GM21360 (cell line): ENCODE data around the gene PRSS1.

ENCODE experiments used
- ATAC-seq: cut with Tn5 transposase; IDR thresholded peaks from one replicate; pipeline ENCODE4 v1.9.1; 2021; ENCODE audit warnings: mild to moderate bottlenecking, moderate library complexity; ENCODE audit not compliant: unreplicated experiment

PRSS1 gene

DNA sequence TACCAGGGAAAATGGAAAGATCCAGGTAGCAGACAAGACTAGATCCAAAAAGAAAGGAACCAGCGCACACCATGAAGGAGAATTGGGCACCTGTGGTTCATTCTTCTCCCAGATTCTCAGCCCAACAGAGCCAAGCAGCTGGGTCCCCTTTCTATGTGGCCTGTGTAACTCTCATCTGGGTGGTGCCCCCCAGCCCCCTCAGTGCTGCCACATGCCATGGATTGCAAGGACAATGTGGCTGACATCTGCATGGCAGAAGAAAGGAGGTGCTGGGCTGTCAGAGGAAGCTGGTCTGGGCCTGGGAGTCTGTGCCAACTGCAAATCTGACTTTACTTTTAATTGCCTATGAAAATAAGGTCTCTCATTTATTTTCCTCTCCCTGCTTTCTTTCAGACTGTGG is 42.9 kb downstream of the PRSS1 start:
- ATAC-seq: no peak

DNA sequence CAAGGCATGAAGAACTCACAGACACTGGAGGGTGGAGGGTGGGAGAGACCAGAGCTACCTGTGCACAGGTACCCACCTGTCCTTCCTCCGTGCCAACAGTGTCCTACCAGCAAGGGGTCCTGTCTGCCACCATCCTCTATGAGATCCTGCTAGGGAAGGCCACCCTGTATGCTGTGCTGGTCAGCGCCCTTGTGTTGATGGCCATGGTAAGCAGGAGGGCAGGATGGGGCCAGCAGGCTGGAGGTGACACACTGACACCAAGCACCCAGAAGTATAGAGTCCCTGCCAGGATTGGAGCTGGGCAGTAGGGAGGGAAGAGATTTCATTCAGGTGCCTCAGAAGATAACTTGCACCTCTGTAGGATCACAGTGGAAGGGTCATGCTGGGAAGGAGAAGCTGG is 43.3 kb downstream of the PRSS1 start:
- no peak for ATAC-seq

DNA sequence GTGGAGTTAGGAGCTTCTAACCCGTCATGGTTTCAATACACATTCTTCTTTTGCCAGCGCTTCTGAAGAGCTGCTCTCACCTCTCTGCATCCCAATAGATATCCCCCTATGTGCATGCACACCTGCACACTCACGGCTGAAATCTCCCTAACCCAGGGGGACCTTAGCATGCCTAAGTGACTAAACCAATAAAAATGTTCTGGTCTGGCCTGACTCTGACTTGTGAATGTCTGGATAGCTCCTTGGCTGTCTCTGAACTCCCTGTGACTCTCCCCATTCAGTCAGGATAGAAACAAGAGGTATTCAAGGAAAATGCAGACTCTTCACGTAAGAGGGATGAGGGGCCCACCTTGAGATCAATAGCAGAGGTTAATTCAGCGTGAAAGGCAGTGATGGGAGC is 43.9 kb downstream of the PRSS1 start:
- ATAC-seq: no peak

DNA sequence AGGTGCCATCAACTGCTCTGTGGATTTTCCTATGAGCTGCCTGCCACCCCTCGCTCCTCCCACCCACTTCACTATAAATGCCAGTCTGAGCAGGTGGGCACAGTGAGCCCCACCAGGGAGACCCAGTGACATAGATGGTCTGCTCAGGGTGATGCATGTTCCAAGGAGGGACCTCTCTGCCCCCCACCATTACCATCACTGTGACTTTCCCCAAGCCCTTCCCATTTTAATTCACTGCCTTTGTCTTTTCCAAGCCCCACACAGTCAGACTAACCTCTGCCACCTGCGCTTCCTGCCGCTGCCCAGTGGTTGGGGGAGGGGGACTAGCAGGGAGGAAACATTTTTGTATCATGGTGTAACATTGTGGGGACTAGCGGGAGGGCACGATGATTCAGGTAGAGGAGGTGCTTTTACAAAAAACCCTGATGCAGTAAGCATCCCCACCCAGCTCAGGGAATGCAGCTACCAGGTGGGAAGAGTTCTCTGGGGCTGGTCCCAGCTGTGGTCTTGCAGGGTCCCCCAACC is 46.1 kb downstream of the PRSS1 start:
- ATAC-seq: no peak

DNA sequence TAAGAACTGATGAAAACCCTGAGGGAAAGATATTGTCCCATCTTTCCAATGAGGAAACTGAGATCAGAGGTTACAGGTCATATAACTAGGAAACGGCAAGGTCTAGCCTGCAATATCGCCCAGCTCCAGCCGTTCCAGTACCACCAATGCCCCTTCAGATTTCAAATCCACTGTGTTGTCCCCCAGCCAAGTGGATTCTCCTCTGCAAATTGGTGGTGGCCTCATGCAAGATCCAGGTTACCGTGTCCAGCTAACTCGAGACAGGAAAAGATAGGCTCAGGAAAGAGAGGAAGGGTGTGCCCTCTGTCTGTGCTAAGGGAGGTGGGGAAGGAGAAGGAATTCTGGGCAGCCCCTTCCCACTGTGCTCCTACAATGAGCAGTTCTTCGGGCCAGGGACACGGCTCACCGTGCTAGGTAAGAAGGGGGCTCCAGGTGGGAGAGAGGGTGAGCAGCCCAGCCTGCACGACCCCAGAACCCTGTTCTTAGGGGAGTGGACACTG is 46.8 kb downstream of the PRSS1 start:
- ATAC-seq: no peak

DNA sequence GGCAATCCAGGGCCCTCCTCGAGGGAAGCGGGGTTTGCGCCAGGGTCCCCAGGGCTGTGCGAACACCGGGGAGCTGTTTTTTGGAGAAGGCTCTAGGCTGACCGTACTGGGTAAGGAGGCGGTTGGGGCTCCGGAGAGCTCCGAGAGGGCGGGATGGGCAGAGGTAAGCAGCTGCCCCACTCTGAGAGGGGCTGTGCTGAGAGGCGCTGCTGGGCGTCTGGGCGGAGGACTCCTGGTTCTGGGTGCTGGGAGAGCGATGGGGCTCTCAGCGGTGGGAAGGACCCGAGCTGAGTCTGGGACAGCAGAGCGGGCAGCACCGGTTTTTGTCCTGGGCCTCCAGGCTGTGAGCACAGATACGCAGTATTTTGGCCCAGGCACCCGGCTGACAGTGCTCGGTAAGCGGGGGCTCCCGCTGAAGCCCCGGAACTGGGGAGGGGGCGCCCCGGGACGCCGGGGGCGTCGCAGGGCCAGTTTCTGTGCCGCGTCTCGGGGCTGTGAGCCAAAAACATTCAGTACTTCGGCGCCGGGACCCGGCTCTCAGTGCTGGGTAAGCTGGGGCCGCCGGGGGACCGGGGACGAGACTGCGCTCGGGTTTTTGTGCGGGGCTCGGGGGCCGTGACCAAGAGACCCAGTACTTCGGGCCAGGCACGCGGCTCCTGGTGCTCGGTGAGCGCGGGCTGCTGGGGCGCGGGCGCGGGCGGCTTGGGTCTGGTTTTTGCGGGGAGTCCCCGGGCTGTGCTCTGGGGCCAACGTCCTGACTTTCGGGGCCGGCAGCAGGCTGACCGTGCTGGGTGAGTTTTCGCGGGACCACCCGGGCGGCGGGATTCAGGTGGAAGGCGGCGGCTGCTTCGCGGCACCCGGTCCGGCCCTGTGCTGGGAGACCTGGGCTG is 47.5 kb downstream of the PRSS1 start:
- peak; percentile 38 for ATAC-seq

DNA sequence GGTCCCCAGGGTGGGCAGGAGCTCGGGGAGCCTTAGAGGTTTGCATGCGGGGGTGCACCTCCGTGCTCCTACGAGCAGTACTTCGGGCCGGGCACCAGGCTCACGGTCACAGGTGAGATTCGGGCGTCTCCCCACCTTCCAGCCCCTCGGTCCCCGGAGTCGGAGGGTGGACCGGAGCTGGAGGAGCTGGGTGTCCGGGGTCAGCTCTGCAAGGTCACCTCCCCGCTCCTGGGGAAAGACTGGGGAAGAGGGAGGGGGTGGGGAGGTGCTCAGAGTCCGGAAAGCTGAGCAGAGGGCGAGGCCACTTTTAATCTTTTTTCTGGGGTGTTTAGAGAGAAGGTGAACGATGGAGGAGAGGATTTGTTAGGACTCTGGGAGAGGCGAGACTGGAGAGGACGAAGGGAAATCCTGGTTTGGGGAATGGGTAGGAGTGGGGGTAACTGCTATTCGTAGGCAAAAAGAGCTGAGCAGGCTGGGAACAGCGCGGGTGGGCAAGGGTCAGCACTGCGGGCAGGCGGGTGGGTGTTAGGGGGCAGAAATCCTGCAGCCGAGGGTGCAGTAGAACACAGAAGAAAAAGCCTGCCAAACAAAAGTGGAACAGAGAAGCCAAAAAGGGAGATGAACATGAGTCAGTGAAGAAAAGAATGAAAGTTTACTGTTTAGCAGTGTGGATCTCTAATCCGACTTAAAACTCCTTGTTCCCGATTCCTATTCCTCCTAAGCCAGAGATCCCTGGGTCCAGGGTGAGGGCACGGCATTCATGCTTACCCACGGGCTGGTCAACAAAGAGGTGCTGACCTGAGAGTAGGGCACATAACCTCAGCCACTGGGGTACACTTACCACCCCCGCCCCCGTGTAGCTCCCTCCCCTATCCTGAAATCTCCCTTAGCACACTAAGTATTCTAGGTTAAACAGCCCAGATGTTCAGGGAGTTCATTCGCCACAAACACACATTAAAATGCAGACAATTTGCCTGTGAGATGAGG is 48.4 kb downstream of the PRSS1 start:
- ATAC-seq: peak; percentile 31

DNA sequence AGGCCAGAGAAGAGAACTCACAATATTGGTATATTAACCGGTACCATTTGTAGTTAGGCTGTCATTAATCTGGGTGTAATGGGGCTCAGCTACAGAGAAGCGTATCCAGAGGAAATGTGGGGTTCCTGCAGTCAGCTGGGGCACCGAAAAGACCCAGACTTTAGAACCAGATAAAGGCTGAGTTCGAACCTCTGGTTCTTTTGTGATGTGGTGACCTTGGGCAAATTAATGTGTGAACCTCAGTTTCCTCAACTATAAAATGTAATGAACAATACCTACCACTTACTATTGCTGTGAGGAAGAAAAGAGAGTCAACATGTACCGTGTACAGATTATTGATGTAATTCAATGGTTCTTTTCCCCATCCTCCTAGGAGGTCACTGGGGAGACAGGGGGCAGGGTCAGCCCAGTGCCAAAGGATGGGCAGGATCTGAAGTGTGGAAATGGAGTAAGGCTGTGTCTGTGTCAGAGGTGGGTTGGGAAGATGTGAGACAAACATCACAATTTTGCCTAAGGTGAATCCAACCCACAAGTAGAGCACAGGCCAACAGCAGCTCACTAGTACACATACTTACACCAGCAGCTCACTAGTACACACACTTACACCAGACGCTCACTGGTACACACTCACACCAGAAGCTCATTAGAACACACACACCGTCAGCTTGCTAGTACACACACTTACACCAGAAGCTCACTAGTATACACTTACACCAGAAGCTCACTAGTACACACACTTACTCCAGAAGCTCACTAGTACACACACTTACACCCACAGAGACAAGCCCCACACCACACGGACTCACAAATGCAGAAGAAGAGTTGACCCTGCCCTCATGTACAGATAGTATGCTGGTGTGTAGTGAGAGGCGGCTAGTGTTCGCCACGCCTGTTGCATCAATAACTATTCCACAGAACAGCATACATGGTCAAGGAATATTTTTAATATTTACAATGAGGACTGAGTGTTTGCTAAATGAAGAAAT is 49.5 kb downstream of the PRSS1 start:
- no peak for ATAC-seq

DNA sequence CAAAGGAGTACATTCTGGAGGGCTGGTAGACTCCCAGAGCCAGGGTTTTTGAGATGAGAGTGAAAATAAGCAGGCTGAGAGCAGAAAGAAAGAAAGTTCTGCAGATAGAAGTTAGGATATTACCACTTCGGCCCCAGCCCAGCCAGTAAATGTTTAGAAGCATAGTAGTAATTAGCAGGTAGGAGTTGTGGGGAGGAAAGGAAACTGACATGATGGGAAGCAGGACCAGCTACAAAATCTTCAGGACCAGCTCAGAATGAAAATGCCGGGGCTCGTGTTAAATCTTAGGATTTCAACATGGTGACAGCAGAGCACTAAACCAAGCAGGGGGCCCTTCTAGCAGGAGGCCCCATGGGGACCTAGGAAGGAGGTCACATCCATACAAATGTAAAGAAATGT is 50.2 kb downstream of the PRSS1 start:
- no peak for ATAC-seq

DNA sequence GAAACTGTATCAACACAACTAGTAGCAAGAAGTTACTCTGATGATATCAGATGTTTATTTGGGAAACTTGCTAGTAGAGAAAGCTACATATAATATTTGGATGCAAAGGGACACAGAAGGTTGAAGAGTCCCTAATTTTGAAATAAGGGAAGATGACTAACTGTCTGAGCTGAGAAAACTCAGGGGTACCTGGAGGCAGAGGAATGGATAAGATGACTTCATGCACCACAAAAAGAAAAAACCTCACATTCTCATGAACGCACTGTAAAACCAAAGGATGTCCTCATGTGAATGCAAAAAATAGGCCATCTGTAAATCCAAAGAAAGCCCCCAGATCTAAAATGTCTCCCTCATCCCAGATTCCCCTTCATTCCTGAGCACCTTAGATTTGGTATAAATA is 50.8 kb downstream of the PRSS1 start:
- ATAC-seq: no peak

DNA sequence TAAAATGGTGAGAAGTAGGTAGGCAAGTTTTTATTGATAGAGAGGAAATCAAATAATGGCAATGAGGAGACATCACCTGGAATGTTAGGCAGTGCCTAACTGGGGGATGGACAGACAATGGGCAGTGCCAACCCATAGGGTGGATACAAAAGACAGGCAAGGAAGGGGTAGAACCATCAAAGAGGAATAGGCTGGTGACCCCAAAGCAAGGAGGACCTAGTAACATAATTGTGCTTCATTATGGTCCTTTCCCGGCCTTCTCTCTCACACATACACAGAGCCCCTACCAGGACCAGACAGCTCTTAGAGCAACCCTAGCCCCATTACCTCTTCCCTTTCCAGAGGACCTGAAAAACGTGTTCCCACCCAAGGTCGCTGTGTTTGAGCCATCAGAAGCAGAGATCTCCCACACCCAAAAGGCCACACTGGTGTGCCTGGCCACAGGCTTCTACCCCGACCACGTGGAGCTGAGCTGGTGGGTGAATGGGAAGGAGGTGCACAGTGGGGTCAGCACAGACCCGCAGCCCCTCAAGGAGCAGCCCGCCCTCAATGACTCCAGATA is 51.5 kb downstream of the PRSS1 start:
- no peak for ATAC-seq

DNA sequence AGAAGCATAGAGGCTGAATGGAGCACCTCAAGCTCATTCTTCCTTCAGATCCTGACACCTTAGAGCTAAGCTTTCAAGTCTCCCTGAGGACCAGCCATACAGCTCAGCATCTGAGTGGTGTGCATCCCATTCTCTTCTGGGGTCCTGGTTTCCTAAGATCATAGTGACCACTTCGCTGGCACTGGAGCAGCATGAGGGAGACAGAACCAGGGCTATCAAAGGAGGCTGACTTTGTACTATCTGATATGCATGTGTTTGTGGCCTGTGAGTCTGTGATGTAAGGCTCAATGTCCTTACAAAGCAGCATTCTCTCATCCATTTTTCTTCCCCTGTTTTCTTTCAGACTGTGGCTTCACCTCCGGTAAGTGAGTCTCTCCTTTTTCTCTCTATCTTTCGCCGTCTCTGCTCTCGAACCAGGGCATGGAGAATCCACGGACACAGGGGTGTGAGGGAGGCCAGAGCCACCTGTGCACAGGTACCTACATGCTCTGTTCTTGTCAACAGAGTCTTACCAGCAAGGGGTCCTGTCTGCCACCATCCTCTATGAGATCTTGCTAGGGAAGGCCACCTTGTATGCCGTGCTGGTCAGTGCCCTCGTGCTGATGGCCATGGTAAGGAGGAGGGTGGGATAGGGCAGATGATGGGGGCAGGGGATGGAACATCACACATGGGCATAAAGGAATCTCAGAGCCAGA is 52.5 kb downstream of the PRSS1 start:
- ATAC-seq: no peak

DNA sequence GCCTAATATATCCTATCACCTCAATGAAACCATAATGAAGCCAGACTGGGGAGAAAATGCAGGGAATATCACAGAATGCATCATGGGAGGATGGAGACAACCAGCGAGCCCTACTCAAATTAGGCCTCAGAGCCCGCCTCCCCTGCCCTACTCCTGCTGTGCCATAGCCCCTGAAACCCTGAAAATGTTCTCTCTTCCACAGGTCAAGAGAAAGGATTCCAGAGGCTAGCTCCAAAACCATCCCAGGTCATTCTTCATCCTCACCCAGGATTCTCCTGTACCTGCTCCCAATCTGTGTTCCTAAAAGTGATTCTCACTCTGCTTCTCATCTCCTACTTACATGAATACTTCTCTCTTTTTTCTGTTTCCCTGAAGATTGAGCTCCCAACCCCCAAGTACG is 53.0 kb downstream of the PRSS1 start:
- ATAC-seq: no peak
